COR-L47 (cell line): ENCODE measurements around the gene PRSS50.

ENCODE experiments used
- DNase-seq: peaks from one replicate; lab custom pipeline; 2025; lab: John Stamatoyannopoulos, UW

Gene PRSS50

DNA sequence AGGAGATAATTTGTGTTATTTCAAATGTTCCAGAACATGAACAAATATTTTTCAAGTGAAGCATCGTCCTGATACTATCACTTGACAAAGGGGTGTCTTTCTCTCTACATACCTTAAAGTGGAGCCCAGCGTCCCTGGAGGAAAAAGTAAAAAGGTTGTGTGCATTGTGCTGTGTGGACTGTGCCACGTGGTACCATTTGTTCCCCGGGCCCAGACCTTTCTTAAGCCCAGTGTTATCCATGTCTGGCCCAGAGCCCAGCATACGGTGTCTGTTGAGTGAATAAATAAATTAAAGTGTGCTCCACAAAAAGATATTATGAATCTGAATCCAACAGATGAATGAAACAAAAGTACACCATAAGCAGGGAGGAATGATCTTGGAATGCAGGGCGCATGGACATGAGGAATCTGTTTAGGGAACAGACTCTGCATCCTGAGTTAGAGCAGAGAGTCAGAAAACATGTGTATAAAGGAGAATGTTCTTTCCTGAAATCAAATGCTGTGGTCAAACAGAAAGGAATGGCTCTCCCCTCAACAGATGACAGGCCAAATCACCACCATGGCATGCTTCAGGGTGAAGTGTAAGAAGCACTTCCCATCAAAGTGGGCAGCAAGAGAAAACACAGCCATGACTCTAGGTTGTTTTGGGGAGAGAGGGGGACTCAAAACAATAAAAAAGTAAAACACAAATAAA lies 8.1 kb upstream of the PRSS50 start:
- DNase-seq = no peak

GRCh38 chr3:46724424-46724823 lies 6.8 kb upstream of the PRSS50 start:
- no peak for DNase-seq

DNA sequence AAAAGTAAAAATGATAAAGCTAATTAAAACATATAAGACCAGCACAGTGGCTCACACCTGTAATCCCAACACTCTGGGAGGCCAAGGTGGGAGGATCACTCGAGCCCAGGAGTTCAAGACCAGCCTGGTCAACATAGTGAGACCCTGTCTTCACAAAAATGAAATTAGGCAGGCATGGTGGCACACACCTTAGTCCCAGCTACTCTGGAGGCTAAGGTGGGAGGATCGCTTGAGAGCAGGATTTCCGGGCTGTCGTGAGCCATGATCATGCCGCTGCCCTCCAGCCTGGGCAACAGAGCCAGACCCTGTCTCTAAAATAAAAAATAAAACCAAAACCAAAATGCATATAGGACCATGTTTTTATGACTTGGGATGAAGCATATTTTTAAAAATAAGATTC lies 4.8 kb upstream of the PRSS50 start:
- no peak for DNase-seq

GRCh38 chr3:46721009-46721408 lies 3.3 kb upstream of the PRSS50 start:
- no peak for DNase-seq

DNA sequence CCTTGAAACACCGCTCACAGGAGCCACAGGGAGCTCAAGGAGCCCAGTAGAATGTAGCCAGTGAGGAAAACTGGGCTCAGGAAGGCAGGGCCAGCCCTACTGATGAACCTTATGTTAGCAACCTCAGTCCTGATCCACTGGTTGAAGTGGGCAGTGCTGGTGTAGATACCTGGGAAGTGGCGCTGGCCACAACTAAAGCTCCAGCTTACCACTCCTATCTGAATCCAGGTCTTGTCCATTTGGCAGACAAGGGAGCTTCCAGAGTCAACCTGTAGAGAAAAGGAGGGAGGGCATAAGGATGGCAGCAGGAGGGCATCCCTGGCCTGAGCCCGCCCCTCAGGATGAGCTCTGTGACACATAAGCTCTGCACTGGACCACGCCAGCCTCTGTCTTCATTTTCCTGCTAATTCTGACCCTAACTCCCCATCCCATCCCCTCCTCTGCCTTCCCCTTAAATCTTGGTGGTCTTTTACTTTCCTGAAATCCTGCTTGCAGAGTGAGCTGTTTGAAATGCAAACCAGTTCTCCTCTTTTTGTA lies 2.1 kb upstream of the PRSS50 start:
- DNase-seq = no peak

DNA sequence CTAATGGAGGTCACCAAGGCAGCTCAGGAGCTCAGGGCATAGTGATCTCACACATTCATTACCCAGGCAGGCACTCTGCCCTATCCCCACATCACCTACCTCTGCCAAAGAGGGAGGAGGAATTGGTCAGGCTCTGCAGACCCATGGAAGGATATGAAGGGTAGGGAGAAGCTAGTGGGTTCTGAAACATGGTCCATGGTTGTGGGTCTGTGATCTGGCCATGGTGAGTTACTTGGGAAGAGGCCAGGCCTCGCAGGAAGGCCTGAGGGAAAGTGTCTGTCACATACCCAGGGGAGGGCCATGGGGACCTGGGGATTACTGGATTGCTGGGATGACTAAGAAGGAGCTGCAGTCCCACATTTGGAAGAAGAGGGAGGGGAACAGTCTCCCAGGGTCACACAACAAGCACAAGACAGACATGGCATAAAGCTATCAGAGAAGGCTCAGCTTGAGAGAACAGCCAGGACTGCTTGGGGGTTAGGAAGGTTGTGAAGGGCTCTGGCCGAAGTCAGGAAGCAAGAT lies 1.4 kb upstream of the PRSS50 start:
- DNase-seq = no peak

- DNase-seq = no peak
Measured at GRCh38 chr3:46716461-46717441, 918 bp downstream of the PRSS50 start.

DNA sequence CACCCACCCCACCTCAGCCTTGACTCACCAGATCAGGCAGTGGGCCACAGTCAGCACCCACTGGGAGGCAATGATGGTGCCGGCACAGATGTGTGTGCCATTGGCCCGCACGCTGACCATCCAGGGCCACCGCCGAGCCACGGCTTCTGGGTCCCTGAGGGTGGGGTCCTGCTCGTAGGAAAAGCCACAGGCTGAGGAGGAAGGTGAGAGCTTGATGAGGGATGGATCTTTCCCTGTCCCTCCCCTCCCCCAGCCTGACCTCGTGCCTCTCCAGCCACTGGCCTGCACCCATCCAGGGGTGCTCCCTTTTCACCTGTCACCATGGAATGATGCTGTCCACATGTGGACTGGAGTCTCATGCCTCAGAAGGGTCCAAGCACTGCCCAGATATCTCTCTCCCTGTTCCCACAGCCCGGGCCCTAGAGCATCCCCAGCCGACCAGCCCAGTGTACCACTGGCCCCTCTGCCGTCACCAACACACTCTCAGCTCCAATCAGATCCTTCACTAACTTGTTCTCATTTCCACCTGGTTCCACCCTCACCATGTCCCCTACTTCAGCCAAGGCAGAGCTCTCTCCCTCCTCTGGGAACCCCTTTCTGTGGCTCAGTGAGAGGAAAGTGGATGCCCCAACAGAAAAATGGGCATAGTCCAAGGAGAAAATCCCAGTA lies 2.0 kb downstream of the PRSS50 start:
- DNase-seq = no peak

DNA sequence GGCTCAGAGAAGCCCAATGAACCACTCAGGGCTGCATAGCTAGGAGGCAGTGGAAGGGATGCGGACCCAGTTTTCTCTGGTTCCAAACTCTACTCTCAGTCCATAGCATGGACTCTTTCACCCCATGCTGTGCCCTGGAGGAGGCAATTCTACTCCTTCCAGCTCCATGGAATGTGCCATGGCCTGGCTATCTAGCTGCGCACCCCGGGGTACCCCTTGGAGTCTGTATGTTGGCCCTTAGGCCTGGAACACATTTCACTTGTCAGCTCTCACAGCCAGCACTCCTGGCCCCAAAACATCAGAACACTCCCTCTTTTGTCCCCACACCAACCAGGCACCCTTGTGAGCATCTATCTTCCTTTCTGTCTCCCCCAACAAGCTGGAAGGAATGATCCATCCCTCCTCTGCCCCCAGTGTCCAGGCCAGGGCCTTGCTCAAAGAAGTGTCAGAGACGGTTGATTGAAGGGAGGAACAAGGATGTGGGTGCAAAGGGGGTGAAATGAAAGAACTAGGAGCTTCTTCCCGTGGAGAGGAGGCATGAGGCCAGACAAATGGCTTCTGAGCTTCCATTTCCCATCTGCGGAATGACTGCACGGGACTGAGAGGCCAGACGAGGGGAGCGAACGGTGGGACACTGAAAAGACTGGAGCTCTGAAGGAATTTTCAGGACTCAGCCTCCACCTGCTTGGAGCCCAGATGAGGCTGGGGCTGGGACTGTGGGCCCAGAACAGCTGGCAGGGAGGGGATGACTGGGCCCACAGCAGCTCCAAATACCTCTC lies 2.8 kb downstream of the PRSS50 start:
- no peak for DNase-seq

GRCh38 chr3:46713898-46714552 lies 3.6 kb downstream of the PRSS50 start:
- no peak for DNase-seq

DNA sequence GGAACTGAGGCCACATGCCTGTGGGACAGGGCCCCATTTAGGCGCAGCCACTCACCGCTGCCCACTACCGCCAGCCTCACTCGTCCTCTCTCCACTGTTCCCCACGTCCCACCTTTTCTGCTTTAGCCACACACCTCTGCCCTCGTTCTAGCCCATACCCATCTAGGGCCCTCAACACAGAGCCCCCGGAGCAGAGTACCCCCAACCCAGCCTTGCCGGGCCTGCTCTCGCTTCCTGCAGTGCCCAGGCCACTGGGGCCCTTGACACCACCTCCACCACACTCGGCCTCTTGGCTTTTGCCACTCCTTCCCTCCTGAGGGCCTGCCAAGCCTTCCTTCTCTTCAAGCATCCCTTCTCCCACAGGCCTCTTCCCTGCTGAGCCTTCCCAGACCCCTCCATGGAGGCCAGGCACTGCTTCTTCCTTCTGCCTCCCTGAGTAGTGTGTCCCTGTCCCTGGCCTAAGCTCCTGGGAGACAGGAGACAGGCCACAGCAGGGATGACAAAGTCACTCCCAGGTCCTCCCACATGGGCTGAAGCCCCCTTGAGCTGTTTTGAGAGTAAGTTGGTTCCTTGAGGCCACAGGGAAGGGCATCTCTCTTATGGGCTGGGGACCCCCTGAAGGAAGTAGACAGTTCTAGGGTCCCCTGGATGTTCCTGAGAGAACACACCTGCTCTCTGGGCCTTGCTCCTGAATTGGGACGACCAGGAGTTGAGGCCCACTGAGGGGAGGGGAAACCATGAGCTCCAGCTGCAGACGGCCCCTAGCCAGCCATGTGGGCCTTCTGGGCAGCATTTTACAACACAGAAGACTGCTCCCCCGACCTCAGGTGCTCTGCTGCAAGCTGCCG lies 4.4 kb downstream of the PRSS50 start:
- DNase-seq = no peak

DNA sequence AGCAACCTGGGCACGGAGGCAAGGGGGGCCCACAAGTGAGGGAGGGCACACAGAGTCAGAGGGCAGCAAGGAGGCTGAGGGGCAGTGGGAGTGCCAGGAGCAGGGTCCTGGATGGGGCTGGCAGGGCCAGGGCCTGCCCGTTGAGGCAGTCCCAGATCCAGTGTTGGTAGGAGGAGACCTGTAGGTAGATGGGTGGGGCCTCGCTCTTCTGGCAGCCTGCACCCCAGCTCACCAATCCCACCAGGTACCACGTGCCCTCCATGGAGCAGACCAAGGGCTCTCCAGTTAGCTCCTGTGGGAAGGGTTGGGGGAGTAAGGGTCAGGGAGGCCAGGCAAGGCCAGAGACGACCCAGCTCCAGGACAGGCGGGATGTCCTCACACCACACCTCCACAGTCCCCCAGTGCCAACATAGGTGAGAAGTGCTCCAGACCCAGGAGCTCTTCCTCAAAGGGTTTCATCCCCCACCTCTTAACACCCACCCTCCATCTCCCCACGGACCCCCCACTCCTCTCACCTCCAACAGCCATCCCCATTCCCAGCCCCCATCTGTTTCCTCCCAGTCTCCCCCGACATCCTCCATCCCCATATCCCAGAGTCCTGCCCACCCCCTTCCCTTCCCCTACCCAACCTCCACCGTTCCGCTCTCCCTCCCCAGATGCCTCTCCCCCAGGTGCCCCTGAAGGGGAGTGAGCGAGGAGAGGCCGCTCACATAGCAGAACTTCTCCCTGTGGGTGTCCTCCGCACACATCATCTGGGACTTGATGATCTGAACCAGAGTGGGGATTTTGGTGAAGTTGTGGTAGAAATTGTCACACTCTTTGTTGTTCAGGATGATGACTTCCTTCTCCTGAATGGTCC lies 5.2 kb downstream of the PRSS50 start:
- DNase-seq = no peak

GRCh38 chr3:46711760-46712159 lies 5.9 kb downstream of the PRSS50 start:
- DNase-seq = no peak

- DNase-seq = no peak
Measured at GRCh38 chr3:46711305-46711704, 6.4 kb downstream of the PRSS50 start.

DNA sequence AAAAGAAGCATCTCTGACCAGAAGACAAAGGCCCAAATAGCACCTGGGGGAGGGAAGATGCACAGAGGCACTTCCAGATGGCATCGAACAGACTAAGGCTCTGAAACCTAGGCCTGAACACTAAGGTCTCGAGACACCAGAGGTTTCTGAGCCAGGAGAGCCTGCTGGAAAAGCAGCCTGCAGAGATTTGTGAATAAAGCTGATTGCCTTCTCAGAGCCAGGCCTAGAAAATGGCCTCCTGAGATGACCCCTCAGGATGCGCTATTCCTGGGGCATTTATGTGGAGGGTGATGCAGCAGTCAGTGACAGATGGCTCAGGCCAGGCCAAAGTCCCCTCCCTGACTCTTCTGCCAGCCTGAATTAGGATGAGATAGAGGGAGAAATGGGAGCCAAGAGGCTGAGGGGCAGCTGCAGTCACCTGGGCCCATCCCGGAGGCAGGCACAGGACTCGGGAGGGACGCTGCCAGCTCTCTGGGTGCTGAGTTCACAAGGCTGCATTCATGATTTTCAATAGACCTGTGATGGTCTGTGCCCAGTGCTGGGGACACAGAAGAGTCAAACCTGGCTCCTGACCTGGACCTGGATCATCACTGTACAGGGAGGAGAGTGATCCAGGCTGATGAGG lies 6.9 kb downstream of the PRSS50 start:
- DNase-seq = no peak

DNA sequence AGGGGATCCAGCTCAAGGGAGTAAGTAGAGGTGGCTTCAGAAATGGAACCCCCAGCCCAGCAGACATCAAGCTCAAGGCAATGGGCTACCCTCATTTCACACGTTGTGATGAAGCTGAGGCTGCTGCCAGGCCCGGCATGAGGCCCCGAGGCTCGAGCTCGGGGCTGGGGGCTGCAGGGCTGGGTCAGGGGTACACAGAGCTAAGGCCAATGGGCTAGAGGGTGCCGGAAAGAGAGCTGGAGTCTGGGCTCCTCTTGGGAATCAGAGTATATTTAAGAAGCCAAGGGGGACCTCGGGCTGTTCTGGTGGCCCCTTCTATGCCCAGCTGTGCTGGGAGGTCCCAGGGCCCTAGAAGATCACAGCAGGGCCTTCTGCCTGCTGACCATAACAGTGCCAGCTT lies 7.4 kb downstream of the PRSS50 start:
- no peak for DNase-seq

GRCh38 chr3:46709721-46710120 lies 7.9 kb downstream of the PRSS50 start:
- DNase-seq = no peak

GRCh38 chr3:46709157-46709654 lies 8.5 kb downstream of the PRSS50 start:
- DNase-seq = no peak
